Esophagus muscularis mucosa (tissue), 4 donors: Measurements from ENCODE around the gene CFAP52. TPM values are rescaled to one million over a fixed set of nuclear protein-coding genes. Genes with fewer than 3 reads are reported as not detected.
A peak's percentile ranks its signal among the peaks of the same experiment; 100 is the strongest.
"Not testable (repeated sequence)": the region's sequence is repeated elsewhere in the genome, so short reads cannot be mapped to it uniquely, and the experiment has no call there.

Experiments used
- DNase-seq: peaks from one replicate; pipeline ENCODE4 v3.0.0-alpha.2; 2017; ENCODE audit errors: extremely low spot score
- H3K27ac ChIP-seq, 4 donors: fragments of 200-600 bp; sonication (generic); replicated peaks in 1 of 4; 1 replicate in 3 of 4; 2 replicates in 1 of 4; pipeline ENCODE4 v1.5.1; 2016 to 2019; ENCODE audit warnings: mild to moderate bottlenecking in 1 of 4
- H3K27me3 ChIP-seq, 4 donors: fragments of 200-600 bp; sonication (generic); one replicate each; pipeline versions ENCODE4 v1.5.1 to v1.6.0; 2016 to 2019
- H3K36me3 ChIP-seq, 4 donors: fragments of 200-600 bp; sonication (generic); one replicate each; pipeline ENCODE4 v1.5.1; 2016 to 2019
- H3K4me1 ChIP-seq, 4 donors: fragments of 200-600 bp; sonication (generic); one replicate each; pipeline ENCODE4 v1.5.1; 2016 to 2019
- H3K4me3 ChIP-seq, 4 donors: fragments of 200-600 bp; sonication (generic); 1 replicate in 2 of 4; 2 replicates in 2 of 4; pipeline ENCODE4 v1.5.1; 2016 to 2019; ENCODE audit warnings: mild to moderate bottlenecking in 4 of 4, moderate library complexity in 1 of 4
- H3K9me3 ChIP-seq, 4 donors: fragments of 200-600 bp; sonication (generic); 1 replicate in 3 of 4; 2 replicates in 1 of 4; pipeline ENCODE4 v1.5.1; 2016 to 2019
- EP300 ChIP-seq: sonication (generic); formaldehyde crosslinking; IDR thresholded peaks from one replicate; pipeline ENCODE4 v1.6.1; 2017; ENCODE audit warnings: antibody characterized with exemption
- POLR2A ChIP-seq: fragments of 450-650 bp; IDR thresholded peaks from one replicate; pipeline ENCODE4 v1.6.1; 2017; ENCODE audit warnings: antibody characterized with exemption, moderate library complexity, mild to moderate bottlenecking, low read depth
- POLR2AphosphoS5 ChIP-seq, 2 donors: sonication (generic); formaldehyde crosslinking; IDR thresholded peaks; one replicate each; pipeline ENCODE4 v1.6.1; 2017; ENCODE audit warnings: antibody characterized with exemption in 2 of 2
- WGBS: methylation state at CpG from one replicate; pipeline ENCODE4 v1.1.5; 2018; 5-methylcytosine and 5-hydroxymethylcytosine counted together
- intact Hi-C: fragments of 100-400 bp; cut with DNase I; formaldehyde crosslinking; loops from one replicate; pipeline ENCODE4 v1.15.1; 2023
- total RNA-seq, 4 donors: library from RNA; depleted of rRNA; stranded (reverse); fragments of >200 nt; gene quantifications; one replicate each; pipeline versions ENCODE4 v1.1.0 to v1.2.1, GENCODE V29; 2016
- TF ChIP-seq, protein P1 (sequence below), 3 experiments: fragments of 200-600 bp in 2 of 3; fragments of 450-650 bp in 1 of 3; sonication (generic) in 2 of 3; IDR thresholded peaks; one replicate each; pipeline ENCODE4 v1.5.1; 2017 to 2019; ENCODE audit warnings: antibody characterized with exemption in 3 of 3, mild to moderate bottlenecking in 2 of 3, moderate library complexity in 1 of 3

The CFAP52 gene
- total RNA-seq, 4 donors from 2014 or later, result 0.83 to 1.2 TPM; not detected in 2

DNA sequence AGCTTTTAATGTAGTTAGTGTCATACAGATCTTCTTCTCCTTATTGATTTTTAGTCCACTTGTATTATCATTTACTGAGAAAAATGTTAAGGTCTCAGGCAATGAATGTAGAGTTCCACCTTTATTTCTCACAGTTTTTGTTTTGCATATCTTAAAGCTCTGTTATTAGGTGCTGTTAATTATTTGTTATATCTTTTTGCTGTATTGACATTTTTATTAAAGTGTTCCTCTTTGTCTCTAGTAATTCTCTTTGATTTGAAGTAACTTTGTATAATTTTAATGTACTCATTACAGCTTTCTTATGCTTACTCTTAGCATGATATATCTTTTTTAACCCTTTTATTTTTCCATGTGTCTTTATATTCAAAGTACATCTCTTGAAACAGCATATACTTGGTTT, 46.5 kb downstream of the CFAP52 start:
- intact Hi-C loops, result no loop called here
- TF ChIP-seq POLR2AphosphoS5 (IDR thresholded peaks at IDR 0.05) (no peak), POLR2A (no peak), EP300 (no peak)
- TF ChIP-seq, protein P1, sequence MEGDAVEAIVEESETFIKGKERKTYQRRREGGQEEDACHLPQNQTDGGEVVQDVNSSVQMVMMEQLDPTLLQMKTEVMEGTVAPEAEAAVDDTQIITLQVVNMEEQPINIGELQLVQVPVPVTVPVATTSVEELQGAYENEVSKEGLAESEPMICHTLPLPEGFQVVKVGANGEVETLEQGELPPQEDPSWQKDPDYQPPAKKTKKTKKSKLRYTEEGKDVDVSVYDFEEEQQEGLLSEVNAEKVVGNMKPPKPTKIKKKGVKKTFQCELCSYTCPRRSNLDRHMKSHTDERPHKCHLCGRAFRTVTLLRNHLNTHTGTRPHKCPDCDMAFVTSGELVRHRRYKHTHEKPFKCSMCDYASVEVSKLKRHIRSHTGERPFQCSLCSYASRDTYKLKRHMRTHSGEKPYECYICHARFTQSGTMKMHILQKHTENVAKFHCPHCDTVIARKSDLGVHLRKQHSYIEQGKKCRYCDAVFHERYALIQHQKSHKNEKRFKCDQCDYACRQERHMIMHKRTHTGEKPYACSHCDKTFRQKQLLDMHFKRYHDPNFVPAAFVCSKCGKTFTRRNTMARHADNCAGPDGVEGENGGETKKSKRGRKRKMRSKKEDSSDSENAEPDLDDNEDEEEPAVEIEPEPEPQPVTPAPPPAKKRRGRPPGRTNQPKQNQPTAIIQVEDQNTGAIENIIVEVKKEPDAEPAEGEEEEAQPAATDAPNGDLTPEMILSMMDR (IDR thresholded peaks at IDR 0.05), result no peak
- Histone ChIP-seq H3K4me1 (no peaks in the 10 kb centered on the region), H3K27ac (no peak overlapping the region), H3K27me3 (no peaks in the 10 kb centered on the region), H3K9me3 (peaks cover 0 to 38% (median 22%) of the 10 kb centered on the region in 4 donors), H3K36me3 (no peaks in the 10 kb centered on the region), H3K4me3 (no peak overlapping the region)
- no peak for DNase-seq

DNA sequence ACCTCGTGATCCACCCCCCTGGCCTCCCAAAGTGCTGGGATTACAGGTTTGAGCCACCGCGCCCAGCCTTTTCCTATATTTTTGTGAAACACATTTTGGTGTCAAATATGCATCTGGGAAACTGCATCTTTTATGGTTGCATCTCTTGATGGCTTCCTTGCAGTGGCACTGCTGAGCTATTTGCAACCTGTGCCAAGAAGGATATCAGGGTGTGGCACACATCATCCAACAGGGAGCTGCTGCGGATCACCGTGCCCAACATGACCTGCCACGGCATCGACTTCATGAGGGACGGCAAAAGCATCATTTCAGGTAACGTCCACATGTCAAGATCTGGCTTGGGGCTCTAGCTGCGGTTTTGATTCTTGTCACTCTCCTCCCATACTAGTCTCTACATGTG, 52.1 kb downstream of the CFAP52 start:
- intact Hi-C loops, result no loop called here
- WGBS, result 89% methylated on average over 10 of the region's 10 CpGs

DNA sequence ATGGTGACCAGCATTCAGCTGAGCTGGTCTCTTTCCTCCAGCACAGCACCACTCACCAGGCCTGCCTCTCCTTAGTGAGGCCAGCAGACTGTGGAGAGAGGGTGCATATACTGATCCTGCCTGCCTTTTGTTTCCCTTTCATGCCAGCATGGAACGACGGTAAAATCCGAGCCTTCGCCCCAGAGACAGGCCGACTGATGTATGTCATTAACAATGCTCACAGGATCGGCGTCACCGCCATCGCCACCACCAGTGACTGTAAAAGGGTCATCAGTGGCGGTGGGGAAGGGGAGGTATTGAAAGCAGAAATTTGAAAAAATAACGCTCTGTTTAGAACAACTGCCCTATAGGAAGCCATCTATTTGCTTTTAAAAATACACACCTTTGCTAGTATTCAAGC, 56.3 kb downstream of the CFAP52 start:
- TF ChIP-seq POLR2AphosphoS5 (IDR thresholded peaks at IDR 0.05), result no peak
- Histone ChIP-seq H3K4me3 (no peak overlapping the region), H3K27me3 (peaks cover 0 to 12% (median 0%) of the 10 kb centered on the region in 4 donors), H3K36me3 (no peaks in the 10 kb centered on the region), H3K27ac (no peak overlapping the region), H3K4me1 (no peaks in the 10 kb centered on the region), H3K9me3 (no peaks in the 10 kb centered on the region)
- intact Hi-C loops, result no loop called here
- 94% methylated on average over 11 of the region's 11 CpGs for WGBS
- DNase-seq, result peak; percentile 89

More for the DNA sequence above, 52.1 kb downstream of the CFAP52 start:
- Histone ChIP-seq H3K9me3 (peaks cover 0 to 23% (median 10%) of the 10 kb centered on the region in 4 donors), H3K4me1 (no peaks in the 10 kb centered on the region), H3K4me3 (no peak overlapping the region), H3K27me3 (no peaks in the 10 kb centered on the region), H3K27ac (no peak overlapping the region), H3K36me3 (no peaks in the 10 kb centered on the region)
- TF ChIP-seq, protein P1 (IDR thresholded peaks at IDR 0.05), result no peak
- TF ChIP-seq EP300 (no peak), POLR2AphosphoS5 (IDR thresholded peaks at IDR 0.05) (no peak), POLR2A (no peak)
- no peak for DNase-seq

DNA sequence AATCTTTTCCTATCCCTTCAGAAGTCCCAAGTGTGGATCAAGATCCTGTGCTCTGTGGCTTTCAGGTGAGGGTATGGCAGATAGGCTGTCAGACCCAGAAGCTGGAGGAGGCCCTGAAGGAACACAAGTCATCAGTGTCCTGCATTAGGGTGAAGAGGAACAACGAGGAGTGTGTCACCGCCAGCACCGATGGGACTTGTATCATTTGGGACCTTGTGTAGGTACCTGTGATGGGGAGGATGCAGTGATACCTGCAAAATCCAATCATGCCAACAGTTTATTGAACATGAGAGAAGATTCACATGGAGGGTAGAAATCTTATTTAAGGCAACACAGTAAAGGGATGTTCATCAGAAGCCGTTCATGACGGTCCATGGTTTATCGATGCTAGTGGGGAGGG, 58.9 kb downstream of the CFAP52 start:
- peak; percentile 75 for DNase-seq
- no peaks in the 10 kb centered on the region for H3K9me3 ChIP-seq
- no peak overlapping the region for H3K4me3 ChIP-seq
- intact Hi-C loops, result no loop called here
- 95% methylated on average over 6 of the region's 6 CpGs for WGBS
- peaks cover 0 to 17% (median 0%) of the 10 kb centered on the region in 4 donors for H3K27me3 ChIP-seq
- H3K4me1 ChIP-seq, result no peaks in the 10 kb centered on the region
- H3K36me3 ChIP-seq, result no peaks in the 10 kb centered on the region
- TF ChIP-seq POLR2A (no peak), EP300 (no peak), POLR2AphosphoS5 (IDR thresholded peaks at IDR 0.05) (no peak)
- TF ChIP-seq, protein P1 (IDR thresholded peaks at IDR 0.05), result no peak
- H3K27ac ChIP-seq, result no peak overlapping the region

DNA sequence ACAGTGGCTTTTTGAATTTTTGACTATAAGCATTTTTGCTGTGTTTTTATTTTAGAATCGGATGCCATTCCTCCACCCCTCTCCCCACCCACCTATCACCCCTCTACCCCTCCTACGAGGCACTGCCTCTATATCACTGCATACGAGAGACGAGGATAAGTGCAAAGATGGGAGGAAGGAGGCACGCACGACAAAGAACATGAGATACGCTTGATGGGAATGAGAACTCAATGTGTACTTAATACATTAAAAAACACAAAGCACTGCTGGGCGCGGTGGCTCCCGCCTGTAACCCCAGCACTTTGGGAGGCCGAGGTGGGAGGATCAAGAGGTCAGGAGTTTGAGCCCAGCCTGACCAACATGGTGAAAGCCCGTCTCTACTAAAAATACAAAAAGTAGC, 60.1 kb downstream of the CFAP52 start:
- no peaks in the 10 kb centered on the region for H3K36me3 ChIP-seq
- intact Hi-C loops, result no loop called here
- H3K4me3 ChIP-seq, result no peak overlapping the region
- H3K9me3 ChIP-seq, result no peaks in the 10 kb centered on the region
- peaks cover 0 to 24% (median 0%) of the 10 kb centered on the region in 4 donors for H3K27me3 ChIP-seq
- WGBS, result 86% methylated on average over 12 of the region's 12 CpGs
- DNase-seq, result peak; percentile 68
- H3K4me1 ChIP-seq, result no peaks in the 10 kb centered on the region
- no peak for TF ChIP-seq POLR2AphosphoS5 (IDR thresholded peaks at IDR 0.05)
- TF ChIP-seq EP300, result no peak
- no peak for TF ChIP-seq POLR2A
- TF ChIP-seq, protein P1 (IDR thresholded peaks at IDR 0.05), result no peak
- no peak overlapping the region for H3K27ac ChIP-seq

DNA sequence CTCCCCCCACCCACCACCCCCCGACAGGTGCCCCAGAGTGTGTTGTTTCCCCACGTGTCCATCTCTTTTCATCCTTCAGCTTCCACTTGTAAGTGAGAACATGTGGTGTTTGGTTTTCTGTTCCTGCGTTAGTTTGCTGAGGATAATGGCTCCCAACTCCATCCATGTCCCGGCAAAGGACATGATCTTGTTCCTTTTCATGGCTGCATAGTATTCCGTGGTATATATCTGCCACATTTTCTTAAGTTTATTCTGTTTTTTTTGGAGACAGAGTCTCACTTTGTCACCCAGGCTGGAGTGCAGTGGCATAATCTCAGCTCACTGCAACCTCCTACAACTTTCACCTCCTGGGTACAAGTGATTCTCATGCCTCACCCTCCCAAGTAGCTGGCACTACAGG, 63.9 kb downstream of the CFAP52 start:
- DNase-seq, H3K9me3 ChIP-seq, H3K36me3 ChIP-seq, intact Hi-C loops, H3K4me3 ChIP-seq, H3K27ac ChIP-seq: not testable (repeated sequence)
- WGBS, result 82% methylated on average over 5 of the region's 5 CpGs
- Histone ChIP-seq H3K27me3 (peaks cover 0 to 46% (median 5%) of the 10 kb centered on the region in 4 donors), H3K4me1 (peaks cover 3 to 11% (median 10%) of the 10 kb centered on the region in 4 donors)
